ENCODE results near the gene SPON1. TPM values are rescaled to one million over a fixed set of nuclear protein-coding genes. Genes with fewer than 3 reads are reported as not detected.

SPON1 gene
- total and polyA plus RNA-seq, 11 donors: 1.6 to 20.0 (median 6.8) TPM

DNA sequence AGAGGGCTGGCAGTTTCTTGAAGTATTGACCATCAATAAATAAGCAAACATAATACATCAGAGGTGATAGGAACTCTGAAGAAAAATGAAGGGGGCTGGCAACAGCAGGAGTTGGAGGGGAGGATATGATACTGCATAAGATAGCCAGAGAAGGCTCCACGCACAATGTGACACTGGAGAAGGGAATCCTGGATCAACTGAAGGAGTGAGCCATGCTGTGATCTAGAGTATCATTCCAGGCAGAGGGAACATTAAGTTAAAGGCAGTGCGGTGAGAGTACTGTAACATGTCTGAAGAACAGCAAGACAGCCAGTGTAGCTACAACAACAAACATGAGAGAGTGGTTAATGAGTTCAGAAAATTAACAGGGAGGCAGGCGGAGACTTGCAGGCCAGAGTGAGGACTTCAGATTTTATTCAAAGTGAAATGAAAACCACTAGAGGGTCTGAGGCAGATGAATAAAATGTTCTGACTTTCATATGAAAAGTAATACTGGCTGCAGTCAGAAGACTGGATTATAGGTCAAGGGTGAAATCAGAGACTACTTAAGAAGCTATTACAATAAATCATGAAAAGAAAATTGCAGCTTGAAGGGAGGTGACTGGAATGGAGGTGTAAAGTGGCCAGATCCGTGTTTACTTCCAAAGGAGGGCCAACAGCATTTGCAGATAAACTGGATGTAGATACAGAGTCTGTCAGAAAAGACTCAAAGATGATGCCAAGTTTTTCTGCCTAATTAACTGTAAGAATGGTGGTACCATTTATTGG, 347.1 kb downstream of the SPON1 start:
- Histone ChIP-seq H3K4me3 (no peak overlapping the region), H3K9me3 (no peaks in the 10 kb centered on the region), H3K4me1 (peaks cover 0 to 55% (median 16%) of the 10 kb centered on the region in 12 donors), H3K36me3 (no peaks in the 10 kb centered on the region), H3K27ac (no peak overlapping the region), H3K27me3 (no peaks in the 10 kb centered on the region)
- no peak for ATAC-seq
- TF ChIP-seq POLR2A (IDR thresholded peaks at IDR 0.05): no peak
- DNase-seq: no peak
- 80 to 83% (median 81%) methylated on average over 4 of the region's 4 CpGs for WGBS, 4 donors
- intact Hi-C loops (cut with DNase I): loop anchor here in 3 of 10 donors (5.0 to 10.0 kb wide), 3 partner anchors 45 to 595 kb away; partner anchors contain the start of gene RRAS2 (in 2 of the 3)

DNA sequence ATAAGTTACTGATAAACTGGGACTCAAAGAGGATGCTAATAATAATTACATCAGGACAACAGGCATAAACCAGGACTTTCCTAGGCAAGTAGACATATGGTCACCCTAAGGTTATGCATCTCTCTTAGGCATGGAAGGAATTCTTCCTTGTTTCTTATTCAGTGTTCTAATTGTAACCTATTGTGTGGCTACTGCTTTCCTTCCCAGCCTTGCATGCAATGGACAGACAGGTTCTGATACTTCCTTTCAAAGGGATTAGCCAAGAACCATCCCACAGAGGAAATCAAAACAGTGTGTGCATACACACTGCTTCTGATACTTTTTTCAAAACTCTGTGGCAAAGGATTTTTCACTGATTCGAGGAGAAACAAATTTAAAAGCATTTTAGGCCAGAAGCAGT, 348.2 kb downstream of the SPON1 start:
- no peak for TF ChIP-seq POLR2A (IDR thresholded peaks at IDR 0.05)
- TF ChIP-seq, protein P1, sequence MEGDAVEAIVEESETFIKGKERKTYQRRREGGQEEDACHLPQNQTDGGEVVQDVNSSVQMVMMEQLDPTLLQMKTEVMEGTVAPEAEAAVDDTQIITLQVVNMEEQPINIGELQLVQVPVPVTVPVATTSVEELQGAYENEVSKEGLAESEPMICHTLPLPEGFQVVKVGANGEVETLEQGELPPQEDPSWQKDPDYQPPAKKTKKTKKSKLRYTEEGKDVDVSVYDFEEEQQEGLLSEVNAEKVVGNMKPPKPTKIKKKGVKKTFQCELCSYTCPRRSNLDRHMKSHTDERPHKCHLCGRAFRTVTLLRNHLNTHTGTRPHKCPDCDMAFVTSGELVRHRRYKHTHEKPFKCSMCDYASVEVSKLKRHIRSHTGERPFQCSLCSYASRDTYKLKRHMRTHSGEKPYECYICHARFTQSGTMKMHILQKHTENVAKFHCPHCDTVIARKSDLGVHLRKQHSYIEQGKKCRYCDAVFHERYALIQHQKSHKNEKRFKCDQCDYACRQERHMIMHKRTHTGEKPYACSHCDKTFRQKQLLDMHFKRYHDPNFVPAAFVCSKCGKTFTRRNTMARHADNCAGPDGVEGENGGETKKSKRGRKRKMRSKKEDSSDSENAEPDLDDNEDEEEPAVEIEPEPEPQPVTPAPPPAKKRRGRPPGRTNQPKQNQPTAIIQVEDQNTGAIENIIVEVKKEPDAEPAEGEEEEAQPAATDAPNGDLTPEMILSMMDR (IDR thresholded peaks at IDR 0.05): no peak
- intact Hi-C loops (cut with DNase I): loop anchor here in 1 of 10 donors (5.0 kb wide), 1 partner anchor 47 kb away; the partner anchor contains the start of gene RRAS2
- DNase-seq: no peak
- no peaks in the 10 kb centered on the region for H3K9me3 ChIP-seq
- H3K36me3 ChIP-seq: no peaks in the 10 kb centered on the region
- no peak overlapping the region for H3K4me3 ChIP-seq
- no peaks in the 10 kb centered on the region for H3K27me3 ChIP-seq
- no peak for ATAC-seq
- H3K27ac ChIP-seq: no peak overlapping the region
- H3K4me1 ChIP-seq: peaks cover 0 to 54% (median 15%) of the 10 kb centered on the region in 12 donors
- 46 to 66% (median 50%) methylated on average over 1 of the region's 1 CpG for WGBS, 4 donors

DNA sequence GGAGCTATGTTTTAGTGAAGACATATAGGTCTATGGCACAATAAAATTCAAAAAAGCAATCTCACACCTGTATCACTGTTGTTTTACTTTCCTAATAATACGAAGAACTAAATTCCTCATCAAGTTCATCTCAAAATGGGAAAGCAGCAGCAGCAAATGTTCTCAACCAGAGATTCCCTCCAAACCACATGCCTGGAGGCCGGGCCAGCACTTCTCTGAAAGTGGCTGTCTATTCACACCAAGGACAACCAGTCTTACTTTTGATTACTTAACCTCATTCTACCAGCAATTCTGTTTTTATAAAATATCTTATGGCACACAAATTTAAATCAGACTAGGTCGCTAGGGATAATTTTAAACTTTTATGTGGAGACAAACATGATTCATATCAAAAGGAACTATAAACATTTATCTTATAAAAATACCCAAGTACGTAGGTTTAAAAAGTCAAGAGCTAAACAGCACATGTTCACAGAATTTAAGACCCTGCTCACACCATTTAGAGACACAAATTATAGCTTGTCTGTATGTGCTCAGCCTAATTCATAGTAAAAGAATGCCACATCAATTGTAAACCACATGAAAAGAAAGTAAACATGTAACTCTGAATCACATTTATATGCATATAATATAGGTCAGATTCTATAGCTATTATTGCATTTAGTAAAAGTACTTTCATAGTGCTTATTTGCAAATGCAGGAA, 350.4 kb downstream of the SPON1 start:
- TF ChIP-seq, protein P1 (IDR thresholded peaks at IDR 0.05): no peak
- no peak for TF ChIP-seq POLR2A (IDR thresholded peaks at IDR 0.05)
- no peaks in the 10 kb centered on the region for H3K9me3 ChIP-seq
- no peak overlapping the region for H3K4me3 ChIP-seq
- peak overlapping the region in 1 of 12 donors; percentile 42 for H3K27ac ChIP-seq
- H3K27me3 ChIP-seq: no peaks in the 10 kb centered on the region
- WGBS, 4 donors: 76 to 91% (median 81%) methylated on average over 4 of the region's 4 CpGs
- no peak for ATAC-seq
- no peak for DNase-seq
- no peaks in the 10 kb centered on the region for H3K36me3 ChIP-seq
- intact Hi-C loops (cut with DNase I): loop anchor here in 1 of 10 donors (5.0 kb wide), 1 partner anchor 44 kb away; the partner anchor contains the start of gene RRAS2
- peaks cover 0 to 52% (median 16%) of the 10 kb centered on the region in 12 donors for H3K4me1 ChIP-seq

DNA sequence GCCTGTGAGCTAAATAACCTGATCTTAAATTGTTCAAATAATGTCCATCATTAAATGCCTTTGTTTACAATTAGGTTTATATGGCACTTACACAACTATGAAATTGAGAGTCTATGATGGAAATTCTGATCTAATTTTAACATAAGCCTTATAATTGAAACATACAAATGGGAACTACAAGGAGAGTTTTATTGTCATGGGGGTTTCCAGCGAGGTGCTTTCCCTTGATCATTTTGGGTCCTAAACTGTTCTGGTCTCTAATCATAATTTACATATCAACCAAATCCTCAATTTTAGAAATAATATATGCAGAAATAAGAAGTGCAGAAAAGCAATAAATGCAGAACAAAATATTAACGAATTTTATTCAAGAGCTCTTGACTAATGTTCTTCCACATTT, 351.6 kb downstream of the SPON1 start:
- peaks cover 0 to 40% (median 11%) of the 10 kb centered on the region in 12 donors for H3K4me1 ChIP-seq

More for the DNA sequence above, 351.6 kb downstream of the SPON1 start:
- H3K36me3 ChIP-seq: no peaks in the 10 kb centered on the region
- no peak overlapping the region for H3K4me3 ChIP-seq
- no peaks in the 10 kb centered on the region for H3K27me3 ChIP-seq
- ATAC-seq: no peak
- TF ChIP-seq, protein P1 (IDR thresholded peaks at IDR 0.05): no peak
- no peak for TF ChIP-seq POLR2A (IDR thresholded peaks at IDR 0.05)
- WGBS, 4 donors: 92 to 97% (median 92%) methylated on average over 2 of the region's 2 CpGs
- no peak for DNase-seq
- intact Hi-C loops (cut with DNase I): loop anchor here in 1 of 10 donors (5.0 kb wide), 1 partner anchor 43 kb away; the partner anchor contains the start of gene RRAS2
- H3K9me3 ChIP-seq: no peaks in the 10 kb centered on the region
- H3K27ac ChIP-seq: no peak overlapping the region

All from heart left ventricle (tissue), 16 donors.